ENCODE results near the gene SEMA7A.

The SEMA7A gene

GRCh38 chr15:74415966-74416916, 17.5 kb downstream of the SEMA7A start:
- H3K36me3 ChIP-seq = no peaks in the 10 kb centered on the region
- peaks cover 0 to 6% (median 0%) of the 10 kb centered on the region in 4 donors for H3K4me1 ChIP-seq
- no peak for DNase-seq
- no peak overlapping the region for H3K4me3 ChIP-seq
- no peaks in the 10 kb centered on the region for H3K9me3 ChIP-seq
- intact Hi-C loops (cut with DNase I; ENCODE audit: low total_unique reads) = no loop called here
- no peak overlapping the region for H3K27ac ChIP-seq
- H3K27me3 ChIP-seq = peaks cover 0 to 6% of the 10 kb centered on the region in 2 donors
- TF ChIP-seq, protein P1, sequence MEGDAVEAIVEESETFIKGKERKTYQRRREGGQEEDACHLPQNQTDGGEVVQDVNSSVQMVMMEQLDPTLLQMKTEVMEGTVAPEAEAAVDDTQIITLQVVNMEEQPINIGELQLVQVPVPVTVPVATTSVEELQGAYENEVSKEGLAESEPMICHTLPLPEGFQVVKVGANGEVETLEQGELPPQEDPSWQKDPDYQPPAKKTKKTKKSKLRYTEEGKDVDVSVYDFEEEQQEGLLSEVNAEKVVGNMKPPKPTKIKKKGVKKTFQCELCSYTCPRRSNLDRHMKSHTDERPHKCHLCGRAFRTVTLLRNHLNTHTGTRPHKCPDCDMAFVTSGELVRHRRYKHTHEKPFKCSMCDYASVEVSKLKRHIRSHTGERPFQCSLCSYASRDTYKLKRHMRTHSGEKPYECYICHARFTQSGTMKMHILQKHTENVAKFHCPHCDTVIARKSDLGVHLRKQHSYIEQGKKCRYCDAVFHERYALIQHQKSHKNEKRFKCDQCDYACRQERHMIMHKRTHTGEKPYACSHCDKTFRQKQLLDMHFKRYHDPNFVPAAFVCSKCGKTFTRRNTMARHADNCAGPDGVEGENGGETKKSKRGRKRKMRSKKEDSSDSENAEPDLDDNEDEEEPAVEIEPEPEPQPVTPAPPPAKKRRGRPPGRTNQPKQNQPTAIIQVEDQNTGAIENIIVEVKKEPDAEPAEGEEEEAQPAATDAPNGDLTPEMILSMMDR (IDR thresholded peaks at IDR 0.05) = no peak

- no peak overlapping the region for H3K4me3 ChIP-seq
- intact Hi-C loops (cut with DNase I; ENCODE audit: low total_unique reads) = no loop called here
- H3K27me3 ChIP-seq = peaks cover 0 to 6% of the 10 kb centered on the region in 2 donors
- H3K9me3 ChIP-seq = no peaks in the 10 kb centered on the region
- H3K4me1 ChIP-seq = no peaks in the 10 kb centered on the region
- H3K36me3 ChIP-seq = no peaks in the 10 kb centered on the region
- no peak overlapping the region for H3K27ac ChIP-seq
- TF ChIP-seq, protein P1 (IDR thresholded peaks at IDR 0.05) = no peak
- DNase-seq = no peak
Observed at GRCh38 chr15:74414603-74415338, 19.0 kb downstream of the SEMA7A start.

GRCh38 chr15:74414081-74414580, 19.6 kb downstream of the SEMA7A start:
- no peaks in the 10 kb centered on the region for H3K4me1 ChIP-seq
- no peaks in the 10 kb centered on the region for H3K9me3 ChIP-seq
- intact Hi-C loops (cut with DNase I; ENCODE audit: low total_unique reads) = no loop called here
- no peak overlapping the region for H3K27ac ChIP-seq
- no peak for DNase-seq
- H3K4me3 ChIP-seq = no peak overlapping the region
- H3K36me3 ChIP-seq = no peaks in the 10 kb centered on the region
- peaks cover 0 to 12% of the 10 kb centered on the region in 2 donors for H3K27me3 ChIP-seq
- TF ChIP-seq, protein P1 (IDR thresholded peaks at IDR 0.05) = no peak

DNA sequence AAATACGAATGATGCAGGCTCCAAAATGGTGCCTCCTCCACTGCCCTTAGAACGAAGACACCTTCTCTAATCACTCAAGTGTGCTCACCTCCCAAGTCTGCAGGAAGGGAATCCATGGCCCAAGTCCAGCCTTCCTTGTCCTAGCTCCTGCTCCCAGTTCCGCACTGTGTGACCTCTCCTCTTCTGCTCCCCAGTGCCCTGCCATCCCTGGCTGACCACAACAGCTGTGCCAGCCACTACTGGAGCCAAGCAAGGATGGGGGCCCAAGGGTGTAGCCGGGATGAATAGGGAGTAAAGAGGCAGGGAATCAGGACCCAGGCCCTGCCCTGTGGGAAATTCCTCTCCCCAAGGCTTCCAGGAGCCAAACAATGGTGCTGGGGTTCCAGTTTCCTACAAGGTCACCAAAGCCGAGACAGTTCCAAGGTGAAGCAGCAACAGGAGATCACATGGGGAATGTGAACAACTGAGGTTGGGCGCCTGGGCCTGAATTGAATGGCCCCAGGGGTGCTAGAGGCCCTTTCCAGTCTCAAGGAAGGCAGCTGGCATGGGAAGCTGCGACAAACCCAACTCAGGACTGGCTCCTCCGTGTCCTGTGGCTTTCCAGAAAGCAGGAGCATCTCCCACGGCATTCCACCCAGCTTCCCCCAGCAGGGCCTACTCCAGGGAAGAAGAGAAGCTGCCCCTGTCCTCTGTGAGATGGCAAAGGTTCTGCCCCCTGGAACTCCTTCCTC, 20.2 kb downstream of the SEMA7A start:
- Histone ChIP-seq H3K4me3 (no peak overlapping the region), H3K4me1 (no peaks in the 10 kb centered on the region), H3K27me3 (peaks cover 0 to 15% of the 10 kb centered on the region in 2 donors), H3K9me3 (no peaks in the 10 kb centered on the region), H3K27ac (no peak overlapping the region), H3K36me3 (no peaks in the 10 kb centered on the region)
- TF ChIP-seq, protein P1 (IDR thresholded peaks at IDR 0.05) = no peak
- intact Hi-C loops (cut with DNase I; ENCODE audit: low total_unique reads) = no loop called here
- DNase-seq = no peak

DNA sequence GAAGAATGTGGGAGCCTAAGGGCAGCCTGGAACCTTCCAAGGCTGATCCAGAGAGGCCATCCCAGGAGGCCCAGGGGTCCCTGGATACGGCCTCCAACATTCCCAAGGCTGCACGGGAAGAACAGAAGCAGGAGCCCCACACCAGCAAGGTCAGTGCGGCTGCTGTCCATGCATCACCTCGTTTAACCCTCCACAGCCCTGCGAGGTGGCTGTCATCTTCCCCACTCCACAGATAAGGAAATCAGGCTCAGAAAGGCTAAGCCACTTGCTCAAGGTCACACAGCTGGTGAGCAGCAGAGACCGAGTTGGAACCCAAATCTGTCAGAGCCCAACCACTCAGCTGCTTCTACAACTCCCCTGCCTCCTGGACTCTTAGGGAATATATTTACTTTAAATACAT, 21.6 kb downstream of the SEMA7A start:
- TF ChIP-seq, protein P1 (IDR thresholded peaks at IDR 0.05) = no peak
- no peak overlapping the region for H3K4me3 ChIP-seq
- no peaks in the 10 kb centered on the region for H3K9me3 ChIP-seq
- intact Hi-C loops (cut with DNase I; ENCODE audit: low total_unique reads) = no loop called here
- peaks cover 0 to 22% of the 10 kb centered on the region in 2 donors for H3K27me3 ChIP-seq
- no peaks in the 10 kb centered on the region for H3K4me1 ChIP-seq
- DNase-seq = no peak
- no peak overlapping the region for H3K27ac ChIP-seq
- no peaks in the 10 kb centered on the region for H3K36me3 ChIP-seq

All from tibial artery (tissue), 4 donors.